ENCODE data around the gene SEMA6A. TPM values are rescaled to one million over a fixed set of nuclear protein-coding genes. Genes with fewer than 3 reads are reported as not detected.

SEMA6A gene
- total and polyA plus RNA-seq, 2 of the 13 experiments (the other 11 are each of a cell fraction or from before 2014, with no cell fraction given), result 5.1 to 6.5 TPM

DNA sequence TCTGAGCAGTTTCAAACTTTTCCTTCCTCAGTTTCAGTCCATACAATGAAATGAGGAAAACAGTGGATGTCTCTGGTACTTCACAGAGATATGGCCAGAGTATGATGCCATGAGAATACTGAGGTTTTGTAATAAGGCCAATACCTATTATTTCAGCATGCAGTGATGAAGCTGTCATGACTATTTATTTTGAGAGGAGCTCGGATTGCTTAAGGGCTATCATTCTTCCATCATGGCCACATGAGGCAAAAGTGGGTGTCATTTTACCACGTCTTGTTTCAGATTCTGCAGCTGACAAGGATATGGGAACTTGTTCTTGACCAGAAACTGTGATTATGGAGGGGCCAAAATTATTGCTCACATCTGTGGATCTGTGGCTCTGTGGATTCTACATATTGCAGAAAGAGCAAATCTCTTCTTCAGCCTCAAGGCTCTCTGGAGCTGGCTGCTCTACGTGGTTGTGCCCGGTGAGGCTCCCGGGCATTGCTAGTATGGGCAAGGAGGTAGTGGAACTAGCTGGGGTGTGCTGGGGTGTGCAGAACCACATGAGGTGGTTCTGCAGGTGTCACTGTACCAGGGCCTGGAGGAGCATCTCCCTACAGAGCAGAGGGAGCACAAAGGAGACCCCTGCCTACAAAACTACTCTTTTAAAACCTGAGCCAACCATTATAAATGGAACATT lies 180.3 kb downstream of the SEMA6A start (continued):
- TF ChIP-seq, protein P1, sequence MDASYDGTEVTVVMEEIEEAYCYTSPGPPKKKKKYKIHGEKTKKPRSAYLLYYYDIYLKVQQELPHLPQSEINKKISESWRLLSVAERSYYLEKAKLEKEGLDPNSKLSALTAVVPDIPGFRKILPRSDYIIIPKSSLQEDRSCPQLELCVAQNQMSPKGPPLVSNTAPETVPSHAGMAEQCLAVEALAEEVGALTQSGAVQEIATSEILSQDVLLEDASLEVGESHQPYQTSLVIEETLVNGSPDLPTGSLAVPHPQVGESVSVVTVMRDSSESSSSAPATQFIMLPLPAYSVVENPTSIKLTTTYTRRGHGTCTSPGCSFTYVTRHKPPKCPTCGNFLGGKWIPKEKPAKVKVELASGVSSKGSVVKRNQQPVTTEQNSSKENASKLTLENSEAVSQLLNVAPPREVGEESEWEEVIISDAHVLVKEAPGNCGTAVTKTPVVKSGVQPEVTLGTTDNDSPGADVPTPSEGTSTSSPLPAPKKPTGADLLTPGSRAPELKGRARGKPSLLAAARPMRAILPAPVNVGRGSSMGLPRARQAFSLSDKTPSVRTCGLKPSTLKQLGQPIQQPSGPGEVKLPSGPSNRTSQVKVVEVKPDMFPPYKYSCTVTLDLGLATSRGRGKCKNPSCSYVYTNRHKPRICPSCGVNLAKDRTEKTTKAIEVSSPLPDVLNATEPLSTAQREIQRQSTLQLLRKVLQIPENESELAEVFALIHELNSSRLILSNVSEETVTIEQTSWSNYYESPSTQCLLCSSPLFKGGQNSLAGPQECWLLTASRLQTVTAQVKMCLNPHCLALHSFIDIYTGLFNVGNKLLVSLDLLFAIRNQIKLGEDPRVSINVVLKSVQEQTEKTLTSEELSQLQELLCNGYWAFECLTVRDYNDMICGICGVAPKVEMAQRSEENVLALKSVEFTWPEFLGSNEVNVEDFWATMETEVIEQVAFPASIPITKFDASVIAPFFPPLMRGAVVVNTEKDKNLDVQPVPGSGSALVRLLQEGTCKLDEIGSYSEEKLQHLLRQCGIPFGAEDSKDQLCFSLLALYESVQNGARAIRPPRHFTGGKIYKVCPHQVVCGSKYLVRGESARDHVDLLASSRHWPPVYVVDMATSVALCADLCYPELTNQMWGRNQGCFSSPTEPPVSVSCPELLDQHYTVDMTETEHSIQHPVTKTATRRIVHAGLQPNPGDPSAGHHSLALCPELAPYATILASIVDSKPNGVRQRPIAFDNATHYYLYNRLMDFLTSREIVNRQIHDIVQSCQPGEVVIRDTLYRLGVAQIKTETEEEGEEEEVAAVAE (CRISPR knock-in tag; IDR thresholded peaks at IDR 0.05; ENCODE audit: borderline replicate concordance), result no peak
- TF ChIP-seq MBD4 (IDR thresholded peaks at IDR 0.05; ENCODE audit: borderline replicate concordance, low read length), result no peak

All from HepG2 (cell line).